Suppressor macrophage (primary cell): ENCODE data around the gene ADGRB3.
"Not testable (repeated sequence)": the region's sequence is repeated elsewhere in the genome, so short reads cannot be mapped to it uniquely, and the experiment has no call there.

Experiments used
- DNase-seq, 4 experiments: peaks; one replicate each; pipeline ENCODE4 v3.0.0-alpha.2; 2020 to 2022

The ADGRB3 gene

GRCh38 chr6:68958327-68958726 is 323.2 kb downstream of the ADGRB3 start:
- peak in 1 of 4 experiments; percentile 5 for DNase-seq

DNA sequence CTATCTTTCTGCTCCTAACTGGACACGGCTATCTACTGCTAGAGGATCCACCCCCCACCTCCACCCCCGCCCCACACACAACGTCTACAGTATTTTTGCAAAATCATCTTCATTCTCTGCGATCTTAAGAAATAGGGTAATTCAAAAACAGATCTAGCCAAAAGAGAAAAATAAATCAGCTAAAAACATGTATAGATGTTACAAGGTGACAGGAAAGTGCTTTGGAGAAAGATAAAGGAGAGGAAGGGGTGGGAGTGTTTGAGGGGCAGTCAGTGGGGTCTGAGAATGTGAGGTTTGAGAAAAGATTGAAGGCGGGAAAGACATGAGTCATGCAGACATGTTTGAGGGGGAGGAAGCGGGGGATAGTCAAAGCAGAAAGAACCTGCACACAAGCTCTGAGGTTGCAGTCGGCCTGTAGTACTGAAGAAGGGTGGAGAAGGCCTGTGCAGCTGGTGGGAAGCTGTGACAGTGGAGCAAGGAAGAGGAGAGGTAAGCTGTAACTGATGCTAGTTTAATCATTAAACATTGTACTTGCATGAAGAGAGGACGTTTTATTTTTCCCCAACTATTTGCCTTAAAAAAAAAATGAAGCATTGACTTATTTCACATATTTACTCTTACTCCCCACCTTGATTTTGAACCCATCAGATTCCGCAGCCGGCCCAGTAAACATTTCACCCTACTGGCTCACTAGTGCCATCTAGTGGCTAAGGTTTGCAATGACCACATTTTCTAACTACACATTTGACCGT is 332.6 kb downstream of the ADGRB3 start:
- peak; percentile 68 to 86 (median 78) for DNase-seq

DNA sequence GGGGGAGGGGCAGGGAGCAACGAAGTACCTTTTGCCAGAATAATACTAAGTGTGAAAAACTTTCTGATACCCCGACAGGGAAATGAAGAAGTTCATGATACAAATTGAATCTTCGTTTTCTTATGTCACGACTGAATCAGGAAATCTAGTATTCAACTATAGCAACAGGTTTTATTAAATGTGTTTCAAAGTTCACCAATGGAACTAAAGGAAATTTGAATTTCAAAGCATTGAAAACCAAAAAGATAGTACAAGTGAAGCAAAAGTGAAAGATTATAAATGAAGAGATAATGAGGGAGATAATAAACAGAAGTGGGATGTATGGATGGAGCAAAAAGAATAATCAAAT is 333.2 kb downstream of the ADGRB3 start:
- DNase-seq: no peak

- peak; percentile 45 to 55 (median 53) for DNase-seq
Observed at GRCh38 chr6:68973066-68973465, 338.0 kb downstream of the ADGRB3 start.

DNA sequence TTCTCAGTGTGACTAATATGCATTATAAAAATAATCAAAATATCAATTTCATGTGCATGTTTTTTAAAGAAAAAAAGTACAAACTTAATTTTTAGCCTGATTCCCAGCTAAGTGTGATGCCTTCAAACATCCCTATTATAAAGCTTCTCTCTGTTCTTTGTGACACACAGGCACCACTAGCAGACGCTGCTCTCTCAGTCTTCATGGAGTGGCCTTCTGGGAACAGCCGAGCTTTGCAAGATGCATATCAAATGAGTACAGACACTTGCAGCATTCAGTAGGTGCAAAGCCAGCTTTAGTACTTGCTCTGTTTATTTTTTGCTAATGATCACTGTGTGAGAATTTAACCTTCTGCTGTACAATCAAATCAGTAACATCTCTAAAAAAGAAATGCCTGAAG is 340.0 kb downstream of the ADGRB3 start:
- no peak for DNase-seq

- DNase-seq: no peak
Observed at GRCh38 chr6:68975816-68976215, 340.7 kb downstream of the ADGRB3 start.

DNA sequence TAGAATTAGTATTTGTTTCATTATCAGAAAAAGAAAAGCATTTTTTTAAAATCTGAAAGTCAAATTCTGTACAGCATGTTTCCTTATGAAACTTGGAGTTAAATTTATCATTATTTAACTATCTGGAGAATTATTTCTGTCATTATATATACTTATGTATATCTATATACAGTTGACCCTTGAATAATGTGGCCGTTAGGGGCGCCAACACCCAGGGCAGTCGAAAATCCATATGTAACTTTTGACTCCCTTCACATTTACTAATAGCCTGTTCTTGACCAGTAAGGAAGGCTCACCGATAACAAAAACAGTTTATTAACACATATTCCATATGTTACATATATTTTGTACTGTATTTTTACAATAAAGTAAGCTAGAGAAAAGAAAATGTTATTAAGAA is 341.2 kb downstream of the ADGRB3 start:
- DNase-seq: no peak

DNA sequence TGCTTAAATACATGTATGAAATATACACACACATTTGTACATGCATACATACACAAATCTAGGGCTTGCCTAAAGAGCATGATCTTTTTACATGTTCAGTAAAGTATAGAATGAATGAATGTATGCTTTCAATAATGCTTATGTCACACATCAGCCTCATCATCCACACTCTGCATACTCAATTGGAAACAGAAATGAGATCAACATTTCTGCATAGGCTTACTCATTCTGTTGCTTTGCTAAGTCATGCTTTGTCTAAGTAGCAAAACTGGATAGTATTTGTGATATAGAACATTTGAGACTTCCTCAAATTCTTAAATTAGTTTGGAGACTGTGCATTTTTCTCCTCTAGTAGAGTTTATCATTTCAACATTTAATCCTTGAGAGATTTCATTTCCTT is 343.3 kb downstream of the ADGRB3 start:
- DNase-seq: peak in 2 of 4 experiments; percentile 3 to 24

DNA sequence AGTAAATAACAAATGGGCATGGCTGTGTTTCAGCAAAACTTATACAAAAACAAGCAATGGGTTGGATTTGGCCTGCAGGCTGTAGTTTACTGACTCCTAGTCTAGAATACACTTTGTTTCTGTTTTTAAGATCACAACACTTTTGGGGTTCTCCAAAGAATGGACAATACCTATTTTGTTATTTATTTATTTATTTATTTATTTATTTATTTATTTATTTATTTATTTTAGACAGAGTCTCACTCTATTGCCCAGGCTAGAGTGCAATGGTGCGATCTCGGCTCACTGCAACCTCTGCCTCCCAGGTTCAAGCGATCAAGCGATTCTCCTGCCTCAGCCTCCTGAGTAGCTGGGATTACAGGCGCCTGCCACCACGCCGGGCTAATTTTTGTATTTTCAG is 346.6 kb downstream of the ADGRB3 start:
- not testable (repeated sequence) for DNase-seq

- DNase-seq: no peak
Observed at GRCh38 chr6:68988698-68989097, 353.6 kb downstream of the ADGRB3 start.

GRCh38 chr6:68990317-68990716 is 355.2 kb downstream of the ADGRB3 start:
- no peak for DNase-seq

GRCh38 chr6:68993911-68994310 is 358.8 kb downstream of the ADGRB3 start:
- no peak for DNase-seq

DNA sequence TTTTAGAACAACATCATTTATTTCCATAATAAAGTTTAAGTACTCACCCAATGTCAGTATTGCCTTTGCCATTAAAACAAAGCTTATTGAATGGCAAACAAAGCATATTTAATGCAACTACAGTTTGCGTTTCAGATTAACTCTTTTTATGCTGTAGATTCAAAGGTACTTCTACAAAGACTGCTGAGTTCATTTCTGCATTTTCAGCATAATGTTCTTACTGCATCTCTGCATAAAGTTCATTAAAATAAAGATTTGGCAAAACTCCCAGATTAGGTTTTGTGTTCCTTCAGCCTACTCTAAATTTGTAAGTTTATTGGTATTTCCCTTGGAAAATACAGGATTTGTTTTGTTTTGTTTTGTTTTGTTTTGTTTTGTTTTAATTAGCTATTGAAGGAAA is 359.4 kb downstream of the ADGRB3 start:
- DNase-seq: no peak

DNA sequence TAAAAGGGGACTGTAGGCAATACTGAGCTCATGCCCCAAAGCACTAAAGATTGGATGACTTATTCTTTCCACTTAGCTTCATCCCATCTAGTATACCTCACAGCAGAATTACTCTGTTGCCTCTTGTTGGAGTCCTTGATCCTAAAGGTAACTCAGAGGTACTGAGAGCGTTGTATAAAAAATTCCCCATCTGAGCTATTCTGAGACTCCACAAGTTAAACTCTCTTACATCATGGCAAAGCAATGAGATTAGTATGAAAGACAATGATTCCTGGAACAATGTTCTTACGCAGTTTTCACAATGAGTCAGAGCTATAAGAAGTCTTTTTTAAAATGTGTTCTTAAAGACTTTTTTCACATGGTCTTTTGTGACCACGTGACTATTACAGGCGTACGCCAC is 370.1 kb downstream of the ADGRB3 start:
- DNase-seq: no peak

DNA sequence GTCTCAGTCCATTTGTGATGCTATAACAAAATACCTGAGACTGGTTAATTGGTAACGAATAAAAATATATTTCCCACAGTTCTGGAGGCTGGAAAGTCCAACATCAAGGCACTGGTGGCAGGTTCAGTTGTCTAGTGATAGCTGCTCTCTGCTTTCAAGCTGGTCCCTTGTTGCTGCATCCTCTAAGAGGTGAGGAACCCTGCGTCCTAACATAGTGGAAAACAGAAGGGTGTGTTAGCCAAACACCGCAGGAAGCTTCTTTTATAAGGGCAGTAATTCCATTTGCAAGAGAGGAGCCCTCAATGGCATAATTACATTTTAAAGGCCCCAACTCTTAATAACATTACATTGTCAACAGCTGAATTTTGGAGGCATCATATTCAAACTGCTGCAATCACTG is 372.7 kb downstream of the ADGRB3 start:
- no peak for DNase-seq

- DNase-seq: no peak
Observed at GRCh38 chr6:69012211-69012610, 377.1 kb downstream of the ADGRB3 start.

DNA sequence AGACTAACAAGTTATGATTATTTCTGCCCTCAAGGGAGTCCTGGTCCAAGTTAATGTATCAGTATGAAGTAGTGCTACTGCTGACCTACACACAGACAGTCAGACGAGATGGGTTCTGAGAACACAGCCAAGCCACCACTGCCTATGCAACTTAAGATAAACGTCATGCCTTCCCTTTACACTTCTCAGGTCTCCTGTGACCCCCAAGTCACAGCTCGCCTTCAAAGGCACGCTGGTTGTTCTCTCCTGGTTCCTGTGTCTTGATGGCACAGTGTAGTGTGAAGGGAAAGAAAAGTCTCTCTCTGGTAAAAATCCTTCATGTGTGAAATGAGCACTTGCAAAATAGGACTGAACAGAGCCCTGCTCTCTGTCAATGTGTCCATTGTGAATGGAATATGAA is 377.8 kb downstream of the ADGRB3 start:
- no peak for DNase-seq

GRCh38 chr6:69018906-69019305 is 383.8 kb downstream of the ADGRB3 start:
- no peak for DNase-seq

DNA sequence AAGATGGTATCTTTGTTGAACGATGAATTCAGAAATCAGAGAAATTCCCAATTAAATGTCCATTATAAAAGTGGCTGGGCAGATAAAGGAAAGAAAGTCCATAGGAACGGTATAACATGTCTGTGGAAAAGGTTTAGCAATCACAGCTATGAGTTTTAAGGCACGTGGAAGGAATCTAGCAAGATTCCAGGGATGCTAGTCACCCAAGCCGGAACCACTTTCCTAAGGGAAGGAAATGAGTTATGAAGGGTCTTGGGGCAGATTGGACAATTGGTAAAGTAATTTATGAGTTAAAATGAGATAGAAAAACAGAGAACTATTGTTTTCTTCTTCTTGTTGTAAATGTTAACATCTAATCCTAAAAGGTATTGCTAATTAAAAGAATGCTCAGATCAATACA is 384.8 kb downstream of the ADGRB3 start:
- no peak for DNase-seq

- no peak for DNase-seq
Observed at GRCh38 chr6:69022993-69023392, 387.9 kb downstream of the ADGRB3 start.

DNA sequence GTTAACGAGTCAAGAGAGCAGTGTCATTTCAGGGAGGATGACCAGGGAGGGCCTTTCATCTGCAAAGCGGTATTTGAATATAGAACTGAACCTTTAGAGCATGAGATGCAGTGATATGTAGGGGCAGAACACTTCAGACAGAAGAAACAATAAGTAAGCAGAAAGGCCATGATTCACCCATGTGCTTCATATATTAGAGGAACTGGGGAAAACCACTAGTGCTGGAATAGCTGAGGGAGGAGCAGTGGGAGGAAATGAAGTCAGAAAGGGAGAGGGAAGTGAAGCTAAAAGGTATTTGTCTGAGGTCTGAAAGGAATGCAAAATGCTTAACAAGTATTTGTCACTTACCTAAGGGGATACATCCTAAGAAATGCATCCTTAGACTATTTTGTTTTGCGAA is 391.2 kb downstream of the ADGRB3 start:
- peak; percentile 10 to 63 (median 26) for DNase-seq

DNA sequence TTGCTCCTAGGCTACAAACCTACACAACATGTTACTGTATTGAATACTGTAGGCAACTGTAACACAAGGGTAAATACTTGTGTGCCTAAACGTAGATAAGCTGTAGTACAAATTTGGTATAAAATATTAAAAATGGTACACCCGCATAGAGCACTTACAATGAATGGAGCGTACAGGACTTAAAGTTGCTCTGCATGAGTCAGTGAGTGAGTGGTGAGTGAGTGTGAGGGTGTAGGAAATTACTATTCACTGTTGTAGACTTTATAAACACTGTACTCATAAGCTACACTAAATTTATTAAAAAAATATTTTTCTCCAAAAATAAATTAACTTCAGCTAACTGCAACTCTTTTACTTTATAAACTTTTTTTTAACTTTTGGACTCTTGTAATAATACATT is 391.6 kb downstream of the ADGRB3 start:
- no peak for DNase-seq

- no peak for DNase-seq
Observed at GRCh38 chr6:69027861-69028260, 392.8 kb downstream of the ADGRB3 start.

DNA sequence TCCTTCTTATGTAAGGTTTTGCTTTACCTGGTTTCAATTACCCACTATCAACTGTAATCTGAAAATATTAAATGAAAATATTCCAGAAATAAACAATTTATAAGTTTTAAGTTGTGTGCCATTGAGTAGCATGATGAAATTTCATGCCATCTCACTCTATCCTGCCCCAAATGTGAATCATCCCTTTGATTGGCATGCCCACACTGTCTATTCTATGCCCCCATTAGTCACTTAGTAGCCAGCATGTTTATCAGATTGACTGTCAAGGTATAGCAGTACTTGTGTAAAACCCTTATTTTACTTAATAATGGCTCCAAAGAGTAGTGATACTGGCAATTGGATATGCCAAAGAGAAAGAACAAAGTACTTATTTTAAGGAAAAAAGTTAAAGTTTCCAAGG is 403.8 kb downstream of the ADGRB3 start:
- no peak for DNase-seq

DNA sequence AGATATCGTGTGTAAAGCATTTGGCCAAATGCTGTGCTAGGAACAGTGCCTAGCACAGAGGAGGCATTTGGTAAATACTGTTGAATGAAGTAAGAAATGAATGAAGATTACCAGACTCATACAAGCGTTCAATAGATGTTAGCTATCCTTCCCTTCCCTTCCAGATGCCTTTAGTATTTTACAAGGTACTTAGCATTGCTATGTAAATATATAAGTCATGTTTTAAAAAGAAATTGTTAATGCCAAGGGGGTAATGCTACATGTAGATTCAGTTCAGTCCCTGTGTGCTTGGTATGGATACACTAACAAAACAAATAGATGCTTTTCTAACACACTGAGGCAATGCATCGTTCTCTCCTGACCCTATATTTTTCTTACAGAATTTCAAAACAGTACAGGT is 407.2 kb downstream of the ADGRB3 start:
- no peak for DNase-seq
